ENCODE data around the gene DACT2. TPM values are rescaled to one million over a fixed set of nuclear protein-coding genes. Genes with fewer than 3 reads are reported as not detected.

The DACT2 gene
- total and polyA plus RNA-seq, 2 of the 8 experiments (the other 6 are each of a cell fraction or from before 2014, with no cell fraction given): 2.9 to 3.1 TPM

- Histone ChIP-seq H4K91ac (replicated peaks; ENCODE audit: insufficient read length, low read length) (no peak overlapping the region), H3K79me2 (ENCODE audit: control insufficient read depth in 1 of 2, insufficient read depth in 2 of 2, low read length in 2 of 2) (no peaks in the 10 kb centered on the region), H2BK15ac (ENCODE audit: low read length) (no peak overlapping the region), H2AFZ (ENCODE audit: low read length) (no peak overlapping the region), H3K56ac (replicated peaks; ENCODE audit: insufficient read length, low read depth, low read length) (no peak overlapping the region), H3K9me3 (ENCODE audit: insufficient read depth in 2 of 2, low read depth in 1 of 2, low read length in 1 of 2) (no peaks in the 10 kb centered on the region), H3K27ac (ENCODE audit: low read depth, low read length) (no peak overlapping the region), H4K5ac (ENCODE audit: insufficient read length, low read depth, low read length) (no peak overlapping the region), H2AK5ac (ENCODE audit: low read depth, low read length) (no peak overlapping the region), H2BK5ac (ENCODE audit: low read depth, low read length) (no peak overlapping the region), H3K4me2 (ENCODE audit: insufficient read depth in 1 of 2, low read depth in 2 of 2, low read length in 2 of 2) (no peak overlapping the region), H2BK12ac (ENCODE audit: low read depth, low read length) (no peak overlapping the region), H3K14ac (ENCODE audit: insufficient read length) (no peak overlapping the region), H3K18ac (ENCODE audit: extremely low read depth, low read length) (no peak overlapping the region), H2BK120ac (replicated peaks; ENCODE audit: low read depth, low read length) (no peak overlapping the region), H3K79me1 (ENCODE audit: low read depth, low read length) (no peaks in the 10 kb centered on the region), H3K23me2 (ENCODE audit: low read depth, low read length) (no peaks in the 10 kb centered on the region), H4K8ac (ENCODE audit: extremely low read depth, insufficient read depth, low read length) (no peak overlapping the region; the same call in 1 of the 2 replicates), H2BK20ac (ENCODE audit: low read length) (no peak overlapping the region), H4K20me1 (replicated peaks in 1 of 2; ENCODE audit: control insufficient read depth in 1 of 2, insufficient read depth in 2 of 2, low read length in 2 of 2) (no peaks in the 10 kb centered on the region), H3K36me3 (ENCODE audit: control insufficient read depth in 2 of 4, insufficient read depth in 4 of 4, low read length in 3 of 4) (no peaks in the 10 kb centered on the region), H3K23ac (ENCODE audit: insufficient read length) (no peak overlapping the region), H3K9ac (replicated peaks in 1 of 4; ENCODE audit: extremely low read depth in 1 of 4, low read depth in 3 of 4, low read length in 3 of 4) (no peak overlapping the region), H3K4me1 (replicated peaks in 1 of 4; ENCODE audit: control insufficient read depth in 3 of 4, insufficient read depth in 4 of 4, low read length in 3 of 4) (no peaks in the 10 kb centered on the region), H3K4me3 (ENCODE audit: extremely low read depth in 1 of 4, insufficient read depth in 2 of 4, low read depth in 3 of 4, low read length in 4 of 4) (no peak overlapping the region), H3K27me3 (replicated peaks in 1 of 4; ENCODE audit: control insufficient read depth in 3 of 4, extremely low read depth in 1 of 4, insufficient read depth in 3 of 4, low read length in 3 of 4) (no peaks in the 10 kb centered on the region), H3K4ac (replicated peaks; ENCODE audit: insufficient read length, low read depth, low read length) (no peak overlapping the region)
- ChIA-PET POLR2A (ENCODE audit: partially characterized antibody) (interaction anchor here (0.9 kb wide), 1 partner anchor 14 kb away, joined by 3 read pairs; no protein-coding TSS in a partner anchor), CTCF (ENCODE audit: partially characterized antibody) (no interaction called here)
- DNase-seq (ENCODE audit: low read depth in 1 of 2, low spot score in 2 of 2): no peak
- no peak for FAIRE-seq
- WGBS, 2 experiments (ENCODE audit: extremely low coverage in 1 of 2, insufficient coverage in 1 of 2, insufficient read length in 1 of 2, insufficient replicate concordance in 2 of 2, low coverage in 1 of 2, low lambda C conversion rate in 2 of 2, missing lambda C conversion rate in 1 of 2): 98% methylated on average over 14 of the region's 14 CpGs; no CpG with 5 or more reads in 1 of the 2 experiments
- TF ChIP-seq BACH1 (IDR thresholded peaks at IDR 0.05; ENCODE audit: low read length) (no peak), SP4 (IDR thresholded peaks at IDR 0.05; ENCODE audit: low read length) (no peak), CBX5 (IDR thresholded peaks at IDR 0.05; ENCODE audit: low read depth, low read length) (no peak), RNF2 (IDR thresholded peaks at IDR 0.05; ENCODE audit: borderline replicate concordance, low read depth, low read length, missing control alignments, poor library complexity, severe bottlenecking) (no peak), ASH2L (IDR thresholded peaks at IDR 0.05; ENCODE audit: low read length) (no peak), PHF8 (conservative IDR thresholded peaks at IDR 0.05; ENCODE audit: low read depth, low read length) (no peak), FOSL1 (IDR thresholded peaks at IDR 0.05; ENCODE audit: insufficient read depth, low read depth, low read length) (no peak), NRF1 (IDR thresholded peaks at IDR 0.05; ENCODE audit: low read depth, low read length) (no peak), MAX (IDR thresholded peaks at IDR 0.05) (no peak), EP300 (IDR thresholded peaks at IDR 0.05; ENCODE audit: borderline replicate concordance in 1 of 2, low read depth in 2 of 2, low read length in 2 of 2) (no peak), NANOG (IDR thresholded peaks at IDR 0.05; ENCODE audit: insufficient read depth, low read depth, low read length, poor library complexity, severe bottlenecking) (no peak), BCL11A (IDR thresholded peaks at IDR 0.05; ENCODE audit: low read depth in 2 of 2, low read length in 2 of 2) (no peak), SIX5 (IDR thresholded peaks at IDR 0.05; ENCODE audit: low read depth, low read length) (no peak), SRF (IDR thresholded peaks at IDR 0.05; ENCODE audit: low read depth, low read length) (no peak)
Observed at GRCh38 chr6:168283686-168284025, 35.9 kb downstream of the DACT2 start.
